GM18909 (cell line): Measurements from ENCODE around the gene HEATR5B.
"Not testable (repeated sequence)": the region's sequence is repeated elsewhere in the genome, so short reads cannot be mapped to it uniquely, and the experiment has no call there.

ENCODE experiments used
- ATAC-seq: cut with Tn5 transposase; IDR thresholded peaks from one replicate; pipeline ENCODE4 v1.9.1; 2021; ENCODE audit warnings: mild to moderate bottlenecking; ENCODE audit not compliant: unreplicated experiment, poor library complexity

Gene HEATR5B

GRCh38 chr2:37070931-37071330 is 13.2 kb downstream of the HEATR5B start:
- ATAC-seq = no peak

- ATAC-seq = no peak
These were observed 15.5 kb downstream of the HEATR5B start for GRCh38 chr2:37068686-37069085.

- ATAC-seq = no peak
These were observed 22.4 kb downstream of the HEATR5B start for GRCh38 chr2:37061776-37062175.

DNA sequence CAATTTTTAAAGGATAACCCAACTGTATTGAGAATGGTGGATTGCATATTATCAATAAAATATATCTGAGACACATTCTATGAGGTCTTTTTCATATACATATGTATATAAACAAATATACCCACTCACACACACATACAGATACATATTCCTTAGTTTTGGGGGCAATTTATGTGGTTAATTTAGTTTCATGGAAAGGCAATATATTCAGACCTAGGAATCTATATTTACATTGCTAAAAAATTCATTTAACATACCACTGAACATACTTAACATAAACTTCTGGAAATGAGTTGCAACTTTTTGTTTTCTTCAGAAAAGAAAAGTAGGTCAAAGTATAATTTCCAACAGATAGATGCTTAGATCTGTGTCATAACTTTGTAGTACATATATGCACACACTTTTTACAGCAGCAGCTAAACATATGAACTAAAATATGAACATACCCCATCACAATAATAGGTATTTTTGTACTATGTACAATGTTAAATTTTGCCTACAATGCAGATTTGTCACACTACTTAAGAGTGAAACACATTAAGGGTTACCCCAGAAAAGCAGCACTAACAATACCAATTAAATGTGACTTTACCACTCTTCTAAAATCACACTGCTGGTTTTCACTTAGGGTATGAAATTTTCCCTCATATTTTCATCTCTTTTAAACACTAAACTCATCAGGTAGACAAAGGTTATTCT is 23.0 kb downstream of the HEATR5B start:
- ATAC-seq = no peak

DNA sequence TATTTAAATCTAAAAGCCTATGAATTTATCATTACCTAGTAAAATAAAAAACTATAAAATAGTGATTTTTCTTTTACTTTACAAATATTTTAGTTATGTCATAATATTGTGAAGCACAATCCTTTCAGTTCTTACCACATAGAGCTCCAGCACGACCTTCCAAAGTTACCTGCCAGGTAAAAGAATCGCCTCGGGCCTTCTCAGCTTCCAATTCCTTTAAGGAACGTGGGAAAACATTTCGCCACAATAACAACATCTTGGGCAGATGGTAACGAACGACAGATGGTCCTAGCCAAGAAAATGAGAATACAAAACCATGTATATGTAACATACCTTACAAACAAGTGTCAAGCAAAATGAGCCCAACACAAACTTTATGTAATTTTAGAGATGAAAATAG is 23.7 kb downstream of the HEATR5B start:
- ATAC-seq = no peak

GRCh38 chr2:37059841-37060240 is 24.3 kb downstream of the HEATR5B start:
- no peak for ATAC-seq

DNA sequence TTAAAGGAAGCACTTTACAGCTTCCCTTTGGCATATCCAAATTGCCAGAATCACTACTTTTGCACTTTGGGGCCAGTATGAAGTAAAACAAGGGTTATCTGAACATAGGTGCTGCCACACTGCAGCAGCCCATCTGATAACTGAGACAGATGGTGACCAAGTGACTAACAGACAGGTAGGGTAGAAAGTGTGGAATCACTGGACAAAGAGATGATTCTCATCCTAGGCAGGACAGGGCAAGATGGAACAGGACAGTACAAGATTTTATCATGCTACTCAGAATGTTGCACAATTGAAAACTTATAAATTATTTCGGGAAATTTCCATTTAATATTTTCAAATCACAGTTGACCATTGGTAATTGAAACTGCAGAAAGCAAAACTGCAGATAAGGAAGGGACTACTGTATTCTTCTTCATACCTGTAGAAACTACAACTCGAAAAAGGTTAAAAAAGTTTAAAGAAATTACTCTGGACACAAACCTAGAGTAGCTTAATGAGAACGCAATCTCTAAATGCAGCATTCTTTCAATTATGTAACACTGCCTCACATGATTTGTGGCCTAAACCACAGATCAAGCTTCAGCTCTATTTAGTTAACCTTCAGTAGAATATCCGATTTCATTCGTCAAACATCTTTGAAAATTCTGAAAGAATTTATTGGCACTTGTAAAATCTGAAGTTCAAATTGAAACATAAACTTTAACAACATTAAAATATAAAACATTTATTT is 31.4 kb downstream of the HEATR5B start:
- no peak for ATAC-seq

GRCh38 chr2:37039580-37039979 is 44.6 kb downstream of the HEATR5B start:
- no peak for ATAC-seq

DNA sequence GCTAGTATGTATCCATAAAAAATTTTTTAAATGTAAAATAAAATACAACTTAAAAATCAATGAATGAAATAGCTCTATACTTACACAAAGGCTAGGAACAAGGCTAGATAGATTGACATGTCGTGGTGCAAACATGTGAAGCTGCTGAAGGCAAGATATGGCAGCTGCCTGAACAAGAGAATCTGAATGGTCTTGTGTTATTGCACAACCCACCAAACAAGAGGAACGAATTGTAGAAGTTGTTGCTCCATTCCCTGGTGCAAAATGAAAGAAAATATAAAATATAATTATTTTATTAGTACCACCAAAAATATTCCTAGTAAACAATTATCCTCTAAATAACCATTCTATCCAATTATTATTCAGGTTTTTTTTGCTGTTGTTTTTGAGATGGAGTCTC is 46.4 kb downstream of the HEATR5B start:
- ATAC-seq = no peak

DNA sequence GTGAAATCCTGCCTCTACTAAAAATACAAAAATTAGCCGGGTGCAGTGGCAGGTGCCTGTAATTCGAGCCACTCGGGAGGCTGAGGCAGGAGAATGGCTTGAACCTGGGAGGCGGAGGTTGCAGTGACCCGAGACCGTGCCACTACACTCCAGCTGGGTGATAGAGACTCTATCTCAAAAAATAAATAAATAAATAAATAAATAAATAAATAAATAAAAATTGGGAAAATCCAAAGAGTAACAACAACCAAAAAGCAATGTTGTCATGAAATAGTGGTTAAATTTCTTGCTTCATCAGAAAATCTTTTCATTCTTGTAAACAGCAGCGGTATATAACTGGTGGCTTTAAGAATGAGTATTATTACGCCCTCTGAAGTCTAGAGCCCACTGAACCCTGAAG is 54.4 kb downstream of the HEATR5B start:
- ATAC-seq = no peak

GRCh38 chr2:37026050-37026449 is 58.1 kb downstream of the HEATR5B start:
- no peak for ATAC-seq

DNA sequence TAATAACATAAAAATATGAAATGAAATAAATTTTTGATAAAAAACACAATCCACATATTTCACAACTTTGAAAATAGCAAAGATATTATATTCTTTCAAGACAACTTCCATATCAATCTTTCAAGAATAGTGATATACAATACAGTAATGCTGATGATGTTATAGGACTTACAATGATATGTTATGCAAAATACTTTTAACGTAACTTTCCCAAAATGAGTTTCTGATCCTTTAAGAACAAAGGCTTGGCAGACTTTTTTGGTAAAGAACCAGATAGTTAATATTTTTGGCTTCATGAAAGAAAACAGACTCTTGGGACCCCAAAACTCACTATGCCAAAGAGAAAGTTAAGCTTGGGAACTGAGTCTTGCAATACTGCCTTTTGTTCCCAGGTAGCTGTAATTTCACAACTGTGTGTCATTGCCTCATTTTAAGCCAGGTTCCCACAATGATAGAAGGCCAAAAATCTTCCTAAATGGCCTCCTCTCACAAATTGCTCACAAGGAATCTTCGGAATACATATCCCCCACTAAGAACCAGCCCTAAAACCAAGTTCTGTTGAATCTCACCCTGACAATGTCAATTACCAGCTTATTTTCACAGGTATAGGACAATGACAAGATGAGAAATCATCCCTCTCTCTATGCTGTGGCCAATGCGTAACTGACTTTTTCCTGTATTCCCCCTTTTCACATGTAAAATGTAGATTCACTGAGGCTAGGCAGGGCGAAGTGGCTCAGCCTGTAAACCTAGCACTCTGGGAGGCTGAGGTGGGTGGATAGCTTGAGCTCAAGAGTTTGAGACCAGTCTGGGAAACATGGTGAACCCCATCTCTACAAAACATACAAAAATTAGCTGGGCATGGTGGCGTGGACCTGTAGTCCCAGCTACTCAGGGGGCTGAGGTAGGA is 63.0 kb downstream of the HEATR5B start:
- ATAC-seq = no peak

GRCh38 chr2:37020212-37020886 is 63.8 kb downstream of the HEATR5B start:
- no peak for ATAC-seq

GRCh38 chr2:37013315-37013641 is 70.9 kb downstream of the HEATR5B start:
- ATAC-seq = peak; percentile 32

DNA sequence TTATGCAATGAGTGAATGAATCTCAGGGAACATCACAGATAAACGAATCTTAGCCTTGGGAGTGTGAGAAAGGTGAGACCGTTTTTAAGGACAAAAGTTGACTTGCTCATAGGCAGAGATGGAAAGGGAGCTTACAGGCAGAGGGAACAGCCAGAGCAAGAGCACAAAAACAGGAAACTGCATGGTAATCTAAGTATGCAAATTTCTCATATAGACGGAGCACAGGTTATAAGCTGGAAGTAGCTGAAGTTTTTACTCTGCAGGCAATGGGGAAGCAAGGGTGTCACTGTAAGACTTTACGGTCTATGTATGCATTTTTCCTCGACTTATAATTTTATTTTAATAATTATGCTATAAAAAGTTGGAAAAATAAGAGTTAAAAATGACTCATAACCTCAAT is 73.0 kb downstream of the HEATR5B start:
- ATAC-seq = no peak

GRCh38 chr2:37005118-37005868 is 78.9 kb downstream of the HEATR5B start:
- peak; percentile 99 for ATAC-seq

GRCh38 chr2:37000988-37001556 is 83.1 kb downstream of the HEATR5B start:
- ATAC-seq = no peak

DNA sequence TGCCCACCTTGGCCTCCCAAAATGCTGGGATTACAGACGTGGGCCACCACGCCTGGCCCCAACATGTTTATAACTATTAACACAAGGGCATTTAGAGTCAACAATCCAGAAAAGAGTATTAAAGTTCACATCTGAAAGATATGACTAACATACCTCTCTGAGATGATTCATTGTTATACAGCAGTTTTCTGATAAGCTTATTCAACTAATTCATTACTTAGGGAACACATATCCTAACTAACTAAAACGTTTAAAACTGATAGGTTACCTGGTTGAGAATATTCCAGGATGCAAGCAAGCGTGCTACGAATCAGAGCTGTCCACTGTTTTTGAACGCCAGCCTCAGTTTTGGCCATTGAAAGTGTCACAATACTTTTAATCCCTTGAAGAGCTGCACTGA is 83.9 kb downstream of the HEATR5B start:
- ATAC-seq = no peak

GRCh38 chr2:36999416-36999815 is 84.8 kb downstream of the HEATR5B start:
- ATAC-seq = not testable (repeated sequence)
